Breast epithelium (tissue), 4 donors: ENCODE measurements around the gene PNKP. TPM values are rescaled to one million over a fixed set of nuclear protein-coding genes. Genes with fewer than 3 reads are reported as not detected.

Experiments
- DNase-seq, 2 donors: peaks; one replicate each; pipeline ENCODE4 v3.0.0-alpha.2; 2019; ENCODE audit warnings: low spot score in 2 of 2
- H3K27ac ChIP-seq, 2 donors: fragments of 200-600 bp; sonication (generic) in 1 of 2; one replicate each; pipeline ENCODE4 v1.5.1; 2016 to 2019; ENCODE audit warnings: mild to moderate bottlenecking in 1 of 2
- H3K27me3 ChIP-seq, 2 donors: fragments of 200-600 bp; sonication (generic) in 1 of 2; one replicate each; pipeline versions ENCODE4 v1.5.1 to v1.6.0; 2017 to 2019; ENCODE audit warnings: control low read depth in 1 of 2, mild to moderate bottlenecking in 1 of 2
- H3K36me3 ChIP-seq: fragments of 200-600 bp; one replicate; pipeline ENCODE4 v1.5.1; 2019
- H3K4me1 ChIP-seq, 2 donors: fragments of 200-600 bp; sonication (generic); one replicate each; pipeline ENCODE4 v1.5.1; 2016 to 2019; ENCODE audit warnings: control low read depth in 1 of 2
- H3K4me3 ChIP-seq, 3 donors: fragments of 200-600 bp; sonication (generic); 1 replicate in 2 of 3; 2 replicates in 1 of 3; pipeline ENCODE4 v1.5.1; 2016 to 2019; ENCODE audit warnings: mild to moderate bottlenecking in 3 of 3, moderate library complexity in 2 of 3
- H3K9me3 ChIP-seq, 2 donors: fragments of 200-600 bp; sonication (generic) in 1 of 2; one replicate each; pipeline ENCODE4 v1.5.1; 2016 to 2019; ENCODE audit warnings: control low read depth in 1 of 2
- POLR2A ChIP-seq: fragments of 450-650 bp; IDR thresholded peaks from one replicate; pipeline ENCODE4 v1.6.1; 2016; ENCODE audit warnings: antibody characterized with exemption, mild to moderate bottlenecking, moderate library complexity
- POLR2AphosphoS5 ChIP-seq, 3 donors: sonication (generic); formaldehyde crosslinking; IDR thresholded peaks; one replicate each; pipeline ENCODE4 v1.6.1; 2017; ENCODE audit warnings: antibody characterized with exemption in 3 of 3
- intact Hi-C: fragments of 100-400 bp; cut with DNase I; formaldehyde crosslinking; loops from one replicate; pipeline ENCODE4 v1.15.1; 2023; ENCODE audit warnings: low total_unique reads
- total RNA-seq, 3 donors: library from RNA; depleted of rRNA; stranded (reverse); fragments of >200 nt; gene quantifications; one replicate each; pipeline ENCODE4 v1.1.0, GENCODE V29; 2016
- TF ChIP-seq, protein P1 (sequence below), 3 donors: fragments of 450-650 bp; IDR thresholded peaks; one replicate each; pipeline ENCODE4 v1.5.1; 2016 to 2017; ENCODE audit warnings: antibody characterized with exemption in 3 of 3, mild to moderate bottlenecking in 3 of 3, moderate library complexity in 3 of 3

The PNKP gene
- 10 to 100 TPM; 31.0 to 69.2 (median 57.7) TPM for total RNA-seq

DNA sequence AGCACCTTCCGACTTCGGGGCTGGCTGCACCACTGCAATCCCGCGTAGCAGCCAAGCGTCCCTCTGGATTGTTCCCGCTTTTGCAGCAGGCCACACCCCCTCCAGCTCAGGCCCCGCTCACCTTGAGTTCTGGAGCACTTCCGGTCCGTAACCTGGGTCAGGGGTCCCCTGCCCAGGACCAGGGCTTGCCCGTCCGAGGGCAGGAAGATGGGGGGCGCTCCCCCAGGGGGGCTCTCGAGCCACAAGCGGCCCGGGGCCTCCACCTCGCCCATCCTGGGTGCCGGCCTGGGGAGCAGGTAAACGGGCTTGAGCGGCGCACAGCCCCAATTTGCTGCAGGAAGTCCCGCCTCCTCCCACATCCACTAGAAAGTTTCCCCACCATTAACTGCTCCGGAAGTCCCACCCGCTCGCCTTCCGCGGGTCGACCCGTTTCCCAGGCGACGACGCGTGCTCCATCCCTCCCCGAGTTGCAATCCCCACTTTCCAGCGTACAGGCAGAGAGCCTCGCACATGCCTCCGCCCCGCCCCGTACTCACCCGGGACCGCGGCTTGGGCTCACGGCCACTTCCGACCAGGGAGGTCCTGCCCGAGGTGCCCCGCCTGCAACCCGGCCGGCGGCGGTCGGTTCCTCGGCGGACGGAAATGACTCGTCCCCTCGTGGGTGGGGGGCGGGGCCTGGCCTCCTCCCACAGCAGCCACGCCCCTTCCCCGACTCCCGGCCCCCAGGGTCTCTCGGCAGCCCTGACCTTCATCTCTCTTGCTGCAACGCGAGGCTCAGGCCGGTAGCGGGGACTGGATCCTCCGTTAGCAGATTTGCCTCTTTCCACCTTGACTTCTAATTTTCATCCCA lies at the start of gene PNKP:
PNKP (minus strand) TSS at position 644 of the 850 bp plus-strand sequence; CDS start at position 272, 372 bp downstream.
- peak; percentile 81 to 90 for DNase-seq
- intact Hi-C loops, result no loop called here
- no peaks in the 10 kb centered on the region for H3K27me3 ChIP-seq
- peak within 1 kb of the TSS; percentile 94 for H3K27ac ChIP-seq
- H3K4me1 ChIP-seq, result peaks cover 0 to 9% of the 10 kb centered on the region in 2 donors
- no peaks in the 10 kb centered on the region for H3K9me3 ChIP-seq
- TF ChIP-seq, protein P1, sequence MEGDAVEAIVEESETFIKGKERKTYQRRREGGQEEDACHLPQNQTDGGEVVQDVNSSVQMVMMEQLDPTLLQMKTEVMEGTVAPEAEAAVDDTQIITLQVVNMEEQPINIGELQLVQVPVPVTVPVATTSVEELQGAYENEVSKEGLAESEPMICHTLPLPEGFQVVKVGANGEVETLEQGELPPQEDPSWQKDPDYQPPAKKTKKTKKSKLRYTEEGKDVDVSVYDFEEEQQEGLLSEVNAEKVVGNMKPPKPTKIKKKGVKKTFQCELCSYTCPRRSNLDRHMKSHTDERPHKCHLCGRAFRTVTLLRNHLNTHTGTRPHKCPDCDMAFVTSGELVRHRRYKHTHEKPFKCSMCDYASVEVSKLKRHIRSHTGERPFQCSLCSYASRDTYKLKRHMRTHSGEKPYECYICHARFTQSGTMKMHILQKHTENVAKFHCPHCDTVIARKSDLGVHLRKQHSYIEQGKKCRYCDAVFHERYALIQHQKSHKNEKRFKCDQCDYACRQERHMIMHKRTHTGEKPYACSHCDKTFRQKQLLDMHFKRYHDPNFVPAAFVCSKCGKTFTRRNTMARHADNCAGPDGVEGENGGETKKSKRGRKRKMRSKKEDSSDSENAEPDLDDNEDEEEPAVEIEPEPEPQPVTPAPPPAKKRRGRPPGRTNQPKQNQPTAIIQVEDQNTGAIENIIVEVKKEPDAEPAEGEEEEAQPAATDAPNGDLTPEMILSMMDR (IDR thresholded peaks at IDR 0.05), result peak in 1 of 3 donors; percentile 12
- TF ChIP-seq POLR2AphosphoS5 (IDR thresholded peaks at IDR 0.05) (peak; percentile 91 to 96 (median 94)), POLR2A (peak; percentile 49)
- H3K36me3 ChIP-seq, result no peaks in the 10 kb centered on the region
- H3K4me3 ChIP-seq, result peak within 1 kb of the TSS; percentile 72 to 87 (median 86)

DNA sequence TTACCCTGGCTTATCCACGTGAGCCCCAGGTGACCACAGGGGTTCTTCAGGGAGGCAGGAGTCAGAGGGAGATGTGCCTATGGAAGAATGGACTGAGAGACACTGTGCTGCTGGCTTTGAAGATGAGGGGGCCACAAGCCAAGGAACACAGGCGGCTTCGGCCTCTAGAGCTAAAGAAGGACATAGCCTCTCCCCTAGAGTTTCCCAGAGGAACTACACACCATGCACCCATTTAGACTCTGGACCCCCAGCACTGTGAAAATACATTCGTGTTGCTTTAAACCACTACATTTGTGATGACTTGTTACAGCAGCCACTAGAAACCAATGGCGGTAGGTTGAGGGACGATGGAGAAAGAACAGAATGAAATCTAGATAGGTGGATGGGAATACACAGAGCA lies 47.9 kb upstream of the PNKP start:
- intact Hi-C loops, result no loop called here
- Histone ChIP-seq H3K9me3 (no peaks in the 10 kb centered on the region), H3K27ac (no peak overlapping the region), H3K27me3 (no peaks in the 10 kb centered on the region), H3K4me1 (no peaks in the 10 kb centered on the region), H3K36me3 (no peaks in the 10 kb centered on the region), H3K4me3 (no peak overlapping the region)
- DNase-seq, result no peak
- TF ChIP-seq, protein P1 (IDR thresholded peaks at IDR 0.05), result no peak
- TF ChIP-seq POLR2AphosphoS5 (IDR thresholded peaks at IDR 0.05) (no peak), POLR2A (no peak)

DNA sequence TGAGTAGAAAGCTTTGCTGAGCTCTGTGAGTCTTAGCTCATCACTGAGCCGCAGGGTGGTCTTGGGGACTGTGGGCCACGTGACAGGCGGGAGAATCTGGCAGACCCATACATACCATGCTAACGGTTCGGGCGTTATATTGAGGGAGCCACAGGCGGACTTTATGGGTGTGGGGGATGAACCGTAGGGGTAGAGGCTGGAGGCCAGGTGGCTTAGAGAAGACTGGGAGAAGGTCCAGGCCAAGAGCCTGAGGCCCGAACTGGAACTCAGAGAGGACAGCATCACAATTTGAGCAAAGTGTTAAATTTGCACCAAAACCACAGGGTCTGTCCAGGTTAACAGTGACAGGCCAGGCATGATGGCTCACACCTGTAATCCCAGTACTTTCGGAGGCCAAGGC lies 46.3 kb upstream of the PNKP start:
- no peaks in the 10 kb centered on the region for H3K36me3 ChIP-seq
- no peaks in the 10 kb centered on the region for H3K9me3 ChIP-seq
- TF ChIP-seq POLR2AphosphoS5 (IDR thresholded peaks at IDR 0.05), result no peak
- no peak for TF ChIP-seq POLR2A
- TF ChIP-seq, protein P1 (IDR thresholded peaks at IDR 0.05), result no peak
- H3K4me3 ChIP-seq, result no peak overlapping the region
- intact Hi-C loops, result no loop called here
- no peak overlapping the region for H3K27ac ChIP-seq
- no peaks in the 10 kb centered on the region for H3K27me3 ChIP-seq
- H3K4me1 ChIP-seq, result no peaks in the 10 kb centered on the region
- DNase-seq, result no peak

DNA sequence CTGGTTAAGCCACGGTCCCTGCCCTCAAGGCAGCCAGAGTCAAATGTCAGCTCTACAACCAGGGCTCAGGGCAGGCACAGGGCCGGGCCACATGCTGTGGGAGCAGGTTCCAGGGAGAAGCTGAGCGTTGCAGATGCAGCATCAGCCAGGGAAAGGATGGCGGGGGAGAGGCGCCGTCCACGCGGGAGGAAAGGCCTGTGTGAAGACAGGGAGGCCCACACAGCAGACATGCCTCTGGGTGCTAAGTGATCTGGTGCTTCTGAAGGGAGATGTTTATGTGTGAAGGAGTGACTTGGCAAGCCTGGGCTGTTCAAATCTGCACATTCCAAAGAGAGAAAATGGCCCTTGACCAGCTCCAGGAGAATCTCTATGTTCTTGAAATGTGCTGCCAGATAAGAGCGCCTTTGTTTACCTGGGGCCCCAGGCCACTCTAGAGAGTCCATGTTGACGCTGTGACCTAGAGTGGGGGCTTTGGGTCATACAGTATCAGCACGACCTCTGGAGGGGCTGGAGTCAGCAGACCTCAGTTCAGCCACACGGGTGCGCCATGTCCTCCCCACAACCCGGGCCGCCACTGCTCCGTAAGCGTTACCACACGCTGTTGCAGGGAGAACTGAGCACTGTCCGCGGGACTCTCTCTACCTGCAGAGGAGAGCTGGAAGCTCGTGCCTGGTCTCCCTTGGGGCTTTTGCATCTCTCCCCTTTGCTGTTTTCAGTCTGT lies 45.7 kb upstream of the PNKP start:
- no peak overlapping the region for H3K4me3 ChIP-seq
- H3K9me3 ChIP-seq, result no peaks in the 10 kb centered on the region
- intact Hi-C loops, result no loop called here
- no peak overlapping the region for H3K27ac ChIP-seq
- no peak for DNase-seq
- H3K36me3 ChIP-seq, result peaks cover 6% of the 10 kb centered on the region
- TF ChIP-seq POLR2A (no peak), POLR2AphosphoS5 (IDR thresholded peaks at IDR 0.05) (no peak)
- TF ChIP-seq, protein P1 (IDR thresholded peaks at IDR 0.05), result no peak
- no peaks in the 10 kb centered on the region for H3K4me1 ChIP-seq
- no peaks in the 10 kb centered on the region for H3K27me3 ChIP-seq
